ENCODE data around the gene SRD5A1.

Gene SRD5A1

GRCh38 chr5:6634306-6634705 is 1.1 kb downstream of the SRD5A1 start:
- no peaks in the 10 kb centered on the region for H3K27me3 ChIP-seq (ENCODE audit: insufficient read depth, insufficient read length)
- peak overlapping the region; percentile 85 for H3K9ac ChIP-seq (ENCODE audit: insufficient read length, low read depth)
- no peak for DNase-seq (ENCODE audit: low read depth, low spot score)

GRCh38 chr5:6634788-6635430 is 1.7 kb downstream of the SRD5A1 start:
- no peak overlapping the region for H3K4me3 ChIP-seq (ENCODE audit: insufficient read length, low read depth)

More at GRCh38 chr5:6634306-6634705, 1.1 kb downstream of the SRD5A1 start:
- Histone ChIP-seq H3K36me3 (ENCODE audit: insufficient read depth, insufficient read length, low read length) (peaks cover 42% of the 10 kb centered on the region), H3K9me3 (ENCODE audit: insufficient read depth, low read length) (no peaks in the 10 kb centered on the region), H3K4me1 (ENCODE audit: insufficient read depth, insufficient read length) (peaks cover 4% of the 10 kb centered on the region), H3K4me3 (ENCODE audit: insufficient read length, low read depth) (peak overlapping the region; percentile 78)
- no peak for TF ChIP-seq YY1 (IDR thresholded peaks at IDR 0.05; ENCODE audit: insufficient read depth, insufficient read length)
- no peak for TF ChIP-seq SUZ12 (IDR thresholded peaks at IDR 0.05; ENCODE audit: extremely low read depth, insufficient read depth, insufficient read length)
- no peak for TF ChIP-seq ZNF274 (IDR thresholded peaks at IDR 0.05; ENCODE audit: low read depth, low read length)

GRCh38 chr5:6636293-6636692 is 3.1 kb downstream of the SRD5A1 start:
- Histone ChIP-seq H3K4me1 (ENCODE audit: insufficient read depth, insufficient read length) (peaks cover 4% of the 10 kb centered on the region), H3K4me3 (ENCODE audit: insufficient read length, low read depth) (no peak overlapping the region), H3K27me3 (ENCODE audit: insufficient read depth, insufficient read length) (no peaks in the 10 kb centered on the region), H3K9me3 (ENCODE audit: insufficient read depth, low read length) (no peaks in the 10 kb centered on the region), H3K9ac (ENCODE audit: insufficient read length, low read depth) (no peak overlapping the region), H3K36me3 (ENCODE audit: insufficient read depth, insufficient read length, low read length) (peaks cover 28% of the 10 kb centered on the region)
- no peak for DNase-seq (ENCODE audit: low read depth, low spot score)
- no peak for TF ChIP-seq SUZ12 (IDR thresholded peaks at IDR 0.05; ENCODE audit: extremely low read depth, insufficient read depth, insufficient read length)
- TF ChIP-seq ZNF274 (IDR thresholded peaks at IDR 0.05; ENCODE audit: low read depth, low read length): no peak
- TF ChIP-seq YY1 (IDR thresholded peaks at IDR 0.05; ENCODE audit: insufficient read depth, insufficient read length): no peak

More at GRCh38 chr5:6634788-6635430, 1.7 kb downstream of the SRD5A1 start:
- Histone ChIP-seq H3K36me3 (ENCODE audit: insufficient read depth, insufficient read length, low read length) (peaks cover 37% of the 10 kb centered on the region), H3K9ac (ENCODE audit: insufficient read length, low read depth) (no peak overlapping the region), H3K27me3 (ENCODE audit: insufficient read depth, insufficient read length) (no peaks in the 10 kb centered on the region), H3K9me3 (ENCODE audit: insufficient read depth, low read length) (no peaks in the 10 kb centered on the region), H3K4me1 (ENCODE audit: insufficient read depth, insufficient read length) (peaks cover 4% of the 10 kb centered on the region)
- DNase-seq (ENCODE audit: low read depth, low spot score): no peak
- TF ChIP-seq SUZ12 (IDR thresholded peaks at IDR 0.05; ENCODE audit: extremely low read depth, insufficient read depth, insufficient read length) (no peak), YY1 (IDR thresholded peaks at IDR 0.05; ENCODE audit: insufficient read depth, insufficient read length) (no peak), ZNF274 (IDR thresholded peaks at IDR 0.05; ENCODE audit: low read depth, low read length) (no peak)

- no peak for DNase-seq (ENCODE audit: low read depth, low spot score)
- Histone ChIP-seq H3K9ac (ENCODE audit: insufficient read length, low read depth) (no peak overlapping the region), H3K9me3 (ENCODE audit: insufficient read depth, low read length) (no peaks in the 10 kb centered on the region), H3K4me3 (ENCODE audit: insufficient read length, low read depth) (no peak overlapping the region), H3K4me1 (ENCODE audit: insufficient read depth, insufficient read length) (peaks cover 4% of the 10 kb centered on the region), H3K36me3 (ENCODE audit: insufficient read depth, insufficient read length, low read length) (peaks cover 27% of the 10 kb centered on the region), H3K27me3 (ENCODE audit: insufficient read depth, insufficient read length) (no peaks in the 10 kb centered on the region)
- no peak for TF ChIP-seq ZNF274 (IDR thresholded peaks at IDR 0.05; ENCODE audit: low read depth, low read length)
- TF ChIP-seq YY1 (IDR thresholded peaks at IDR 0.05; ENCODE audit: insufficient read depth, insufficient read length): no peak
- no peak for TF ChIP-seq SUZ12 (IDR thresholded peaks at IDR 0.05; ENCODE audit: extremely low read depth, insufficient read depth, insufficient read length)
Observed at GRCh38 chr5:6637022-6637421, 3.8 kb downstream of the SRD5A1 start.

GRCh38 chr5:6637590-6637989 is 4.3 kb downstream of the SRD5A1 start:
- Histone ChIP-seq H3K9ac (ENCODE audit: insufficient read length, low read depth) (no peak overlapping the region), H3K4me1 (ENCODE audit: insufficient read depth, insufficient read length) (peaks cover 4% of the 10 kb centered on the region), H3K4me3 (ENCODE audit: insufficient read length, low read depth) (no peak overlapping the region), H3K27me3 (ENCODE audit: insufficient read depth, insufficient read length) (no peaks in the 10 kb centered on the region), H3K36me3 (ENCODE audit: insufficient read depth, insufficient read length, low read length) (peaks cover 25% of the 10 kb centered on the region), H3K9me3 (ENCODE audit: insufficient read depth, low read length) (no peaks in the 10 kb centered on the region)
- TF ChIP-seq ZNF274 (IDR thresholded peaks at IDR 0.05; ENCODE audit: low read depth, low read length) (no peak), YY1 (IDR thresholded peaks at IDR 0.05; ENCODE audit: insufficient read depth, insufficient read length) (no peak), SUZ12 (IDR thresholded peaks at IDR 0.05; ENCODE audit: extremely low read depth, insufficient read depth, insufficient read length) (no peak)
- DNase-seq (ENCODE audit: low read depth, low spot score): no peak

- no peaks in the 10 kb centered on the region for H3K27me3 ChIP-seq (ENCODE audit: insufficient read depth, insufficient read length)
- TF ChIP-seq YY1 (IDR thresholded peaks at IDR 0.05; ENCODE audit: insufficient read depth, insufficient read length) (no peak), ZNF274 (IDR thresholded peaks at IDR 0.05; ENCODE audit: low read depth, low read length) (no peak), SUZ12 (IDR thresholded peaks at IDR 0.05; ENCODE audit: extremely low read depth, insufficient read depth, insufficient read length) (no peak)
- no peaks in the 10 kb centered on the region for H3K9me3 ChIP-seq (ENCODE audit: insufficient read depth, low read length)
- peaks cover 25% of the 10 kb centered on the region for H3K36me3 ChIP-seq (ENCODE audit: insufficient read depth, insufficient read length, low read length)
- H3K4me1 ChIP-seq (ENCODE audit: insufficient read depth, insufficient read length): peaks cover 4% of the 10 kb centered on the region
- no peak overlapping the region for H3K9ac ChIP-seq (ENCODE audit: insufficient read length, low read depth)
- no peak for DNase-seq (ENCODE audit: low read depth, low spot score)
- H3K4me3 ChIP-seq (ENCODE audit: insufficient read length, low read depth): no peak overlapping the region
Observed at GRCh38 chr5:6638236-6638635, 5.0 kb downstream of the SRD5A1 start.

GRCh38 chr5:6642655-6643054 is 9.4 kb downstream of the SRD5A1 start:
- TF ChIP-seq ZNF274 (IDR thresholded peaks at IDR 0.05; ENCODE audit: low read depth, low read length) (no peak), YY1 (IDR thresholded peaks at IDR 0.05; ENCODE audit: insufficient read depth, insufficient read length) (no peak), SUZ12 (IDR thresholded peaks at IDR 0.05; ENCODE audit: extremely low read depth, insufficient read depth, insufficient read length) (no peak)
- Histone ChIP-seq H3K9me3 (ENCODE audit: insufficient read depth, low read length) (no peaks in the 10 kb centered on the region), H3K9ac (ENCODE audit: insufficient read length, low read depth) (no peak overlapping the region), H3K4me3 (ENCODE audit: insufficient read length, low read depth) (no peak overlapping the region), H3K36me3 (ENCODE audit: insufficient read depth, insufficient read length, low read length) (peaks cover 29% of the 10 kb centered on the region), H3K27me3 (ENCODE audit: insufficient read depth, insufficient read length) (no peaks in the 10 kb centered on the region), H3K4me1 (ENCODE audit: insufficient read depth, insufficient read length) (no peaks in the 10 kb centered on the region)
- DNase-seq (ENCODE audit: low read depth, low spot score): no peak
